Panc1 (cell line): Measurements from ENCODE around the gene MTARC2. TPM values are rescaled to one million over a fixed set of nuclear protein-coding genes. Genes with fewer than 3 reads are reported as not detected.

ENCODE experiments used
- ATAC-seq: fragments of 200-7000 bp; cut with Tn5 transposase; 2 replicates; pipeline ENCODE4 v1.9.1; 2020; ENCODE audit warnings: mild to moderate bottlenecking, moderate library complexity
- BruUV-seq: library from RNA; stranded (reverse); fragments of 400-500 nt; replicated peaks from 2 replicates; lab custom pipeline; 2021; lab: Mats Ljungman, UMichigan
- CTCF ChIA-PET: fragments of 300-600 bp; sonication (Branson Sonifier 250); formaldehyde crosslinking; loops from one replicate; lab custom pipeline; 2022; ENCODE audit warnings: antibody characterized with exemption; lab: Charles Lee
- POLR2A ChIA-PET: fragments of 300-600 bp; sonication (Branson Sonifier 250); formaldehyde crosslinking; loops from one replicate; lab custom pipeline; 2022; ENCODE audit warnings: antibody characterized with exemption; lab: Charles Lee
- DNase-seq: peaks from one replicate; pipeline ENCODE4 v3.0.0-alpha.2; 2010; ENCODE audit warnings: low read depth, low spot score
- H3K27ac ChIP-seq: 2 replicates; pipeline ENCODE4 v1.5.1; 2011; ENCODE audit warnings: mild to moderate bottlenecking, low read length, inconsistent platforms
- H3K27me3 ChIP-seq: fragments of 200-500 bp; sonication (Bioruptor generic); 2 replicates; pipeline ENCODE4 v1.6.0; 2014; ENCODE audit warnings: low read length, inconsistent platforms; ENCODE audit not compliant: control insufficient read depth, insufficient read depth
- H3K36me3 ChIP-seq: fragments of 200-500 bp; sonication (Bioruptor generic); 2 replicates; pipeline ENCODE4 v1.5.1; 2014; ENCODE audit warnings: inconsistent platforms, mild to moderate bottlenecking, low read length, moderate library complexity; ENCODE audit not compliant: control insufficient read depth, insufficient read depth
- H3K4me1 ChIP-seq: 2 replicates; pipeline ENCODE4 v1.5.1; 2011; ENCODE audit warnings: inconsistent platforms, mild to moderate bottlenecking, low read length, moderate library complexity; ENCODE audit not compliant: control insufficient read depth, insufficient read depth
- H3K4me3 ChIP-seq, 2 experiments: 2 replicates each; pipeline ENCODE4 v1.5.1; 2011 to 2012; ENCODE audit warnings: low read depth in 2 of 2, low read length in 2 of 2, mild to moderate bottlenecking in 2 of 2, inconsistent platforms in 1 of 2, moderate library complexity in 1 of 2
- H3K9me3 ChIP-seq: fragments of 200-500 bp; sonication (Bioruptor generic); 2 replicates; pipeline ENCODE4 v1.5.1; 2014; ENCODE audit warnings: low read depth, mild to moderate bottlenecking, inconsistent platforms, low read length, moderate library complexity; ENCODE audit not compliant: control insufficient read depth, insufficient read depth
- CTCF ChIP-seq: fragments of 450-650 bp; IDR thresholded peaks from 2 replicates; pipeline ENCODE4 v1.5.1; 2017; ENCODE audit warnings: mild to moderate bottlenecking
- POLR2AphosphoS5 ChIP-seq: IDR thresholded peaks from 2 replicates; pipeline ENCODE4 v1.6.1; 2012; ENCODE audit warnings: mild to moderate bottlenecking, low read depth, low read length, moderate library complexity
- REST ChIP-seq, 2 experiments: IDR thresholded peaks; 2 replicates each; pipeline ENCODE4 v1.6.1; 2011 to 2012; ENCODE audit warnings: low read depth in 2 of 2, control low read depth in 1 of 2, low read length in 1 of 2, mild to moderate bottlenecking in 1 of 2, moderate library complexity in 1 of 2; ENCODE audit not compliant: insufficient read depth in 1 of 2
- SIN3A ChIP-seq: IDR thresholded peaks from 2 replicates; pipeline ENCODE4 v1.6.1; 2012; ENCODE audit warnings: low read depth, mild to moderate bottlenecking, low read length, moderate library complexity, borderline replicate concordance; ENCODE audit not compliant: insufficient read depth
- TCF7L2 ChIP-seq: IDR thresholded peaks from 2 replicates; pipeline ENCODE4 v1.6.1; 2011; ENCODE audit warnings: mild to moderate bottlenecking, low read depth, low read length, inconsistent platforms
- in situ Hi-C: cut with HindIII; loops from 2 replicates; pipeline ENCODE4 v1.10.0; 2016; ENCODE audit warnings: low sequenced_read_pairs, low pct_unique_long_range_greater_than_20kb
- intact Hi-C: fragments of 100-400 bp; cut with micrococcal nuclease; formaldehyde crosslinking; loops from one replicate; pipeline ENCODE4 v1.10.0; 2022; ENCODE audit not compliant: unreplicated experiment
- total RNA-seq: library from RNA; stranded (reverse); gene quantifications from one replicate; pipeline ENCODE4 v1.2.1, GENCODE V29; 2021; ENCODE audit not compliant: unreplicated experiment

The MTARC2 gene
- total RNA-seq, 1 experiment from 2014 or later = 10.1 TPM

GRCh38 chr1:220708244-220708643 is 39.9 kb upstream of the MTARC2 start:
- in situ Hi-C loops = no loop called here
- TF ChIP-seq POLR2AphosphoS5 (no peak), SIN3A (no peak), REST (IDR thresholded peaks at IDR 0.05; ENCODE audit: insufficient read depth in 1 of 2, low read depth in 2 of 2, low read length in 1 of 2) (no peak), CTCF (no peak), TCF7L2 (no peak)
- no peaks in the 10 kb centered on the region for H3K36me3 ChIP-seq
- H3K4me1 ChIP-seq = no peaks in the 10 kb centered on the region
- DNase-seq (no peak), ATAC-seq (no peak)
- H3K27me3 ChIP-seq = no peaks in the 10 kb centered on the region
- H3K27ac ChIP-seq = no peak overlapping the region
- no peaks in the 10 kb centered on the region for H3K9me3 ChIP-seq
- no TSS peak for BruUV-seq
- no peak overlapping the region for H3K4me3 ChIP-seq
- intact Hi-C loops = no loop called here
- CTCF ChIA-PET = interaction anchor here (1.3 kb wide), 1 partner anchor 25 kb away, joined by 8 read pairs; no protein-coding TSS in a partner anchor
- POLR2A ChIA-PET = no interaction called here

GRCh38 chr1:220708936-220709801 is 39.0 kb upstream of the MTARC2 start:
- POLR2A ChIA-PET = no interaction called here
- Histone ChIP-seq H3K4me3 (no peak overlapping the region), H3K27ac (no peak overlapping the region), H3K9me3 (no peaks in the 10 kb centered on the region), H3K36me3 (no peaks in the 10 kb centered on the region), H3K27me3 (no peaks in the 10 kb centered on the region), H3K4me1 (no peaks in the 10 kb centered on the region)
- intact Hi-C loops (no loop called here), in situ Hi-C loops (no loop called here)
- TF ChIP-seq SIN3A = no peak
- TF ChIP-seq CTCF = no peak
- TF ChIP-seq POLR2AphosphoS5 = no peak
- no peak for TF ChIP-seq REST (IDR thresholded peaks at IDR 0.05; ENCODE audit: insufficient read depth in 1 of 2, low read depth in 2 of 2, low read length in 1 of 2)
- BruUV-seq = no TSS peak
- ATAC-seq (no peak), DNase-seq (no peak)
- CTCF ChIA-PET = interaction anchor here (1.3 kb wide), 1 partner anchor 24 kb away, joined by 8 read pairs; no protein-coding TSS in a partner anchor
